H9 (cell line): ENCODE measurements around the gene MMP14. TPM values are rescaled to one million over a fixed set of nuclear protein-coding genes. Genes with fewer than 3 reads are reported as not detected.

Experiments used
- DNase-seq: peaks from one replicate; pipeline ENCODE4 v3.0.0-alpha.2; 2017
- H2AFZ ChIP-seq: one replicate; pipeline ENCODE4 v1.6.1; 2013; ENCODE audit warnings: mild to moderate bottlenecking, low read length, control low read depth, moderate library complexity
- H2AK5ac ChIP-seq: 2 replicates; pipeline ENCODE4 v1.6.1; 2013; ENCODE audit warnings: low read length, control low read depth, mixed read lengths; ENCODE audit not compliant: insufficient read length
- H2BK120ac ChIP-seq: one replicate; pipeline ENCODE4 v1.6.1; 2013; ENCODE audit warnings: low read depth, mild to moderate bottlenecking, low read length, control low read depth, inconsistent platforms; ENCODE audit not compliant: poor library complexity, severe bottlenecking
- H2BK12ac ChIP-seq: 2 replicates; pipeline ENCODE4 v1.6.1; 2013; ENCODE audit warnings: low read length, control low read depth, mixed read lengths, low read depth; ENCODE audit not compliant: insufficient read length
- H2BK15ac ChIP-seq: 2 replicates; pipeline ENCODE4 v1.6.1; 2013; ENCODE audit warnings: low read depth, low read length, control low read depth
- H2BK20ac ChIP-seq: one replicate; pipeline ENCODE4 v1.6.1; 2013; ENCODE audit warnings: low read depth, mild to moderate bottlenecking, low read length, control low read depth, inconsistent platforms; ENCODE audit not compliant: poor library complexity, severe bottlenecking
- H2BK5ac ChIP-seq: 2 replicates; pipeline ENCODE4 v1.6.1; 2013; ENCODE audit warnings: low read length, control low read depth, mixed read lengths; ENCODE audit not compliant: insufficient read length
- H3K14ac ChIP-seq: 2 replicates; pipeline ENCODE4 v1.6.1; 2013; ENCODE audit warnings: low read length, control low read depth; ENCODE audit not compliant: insufficient read depth
- H3K18ac ChIP-seq: 2 replicates; pipeline ENCODE4 v1.6.1; 2013; ENCODE audit warnings: low read depth, mild to moderate bottlenecking, mixed read lengths, low read length, control low read depth; ENCODE audit not compliant: insufficient read length
- H3K23ac ChIP-seq: 2 replicates; pipeline ENCODE4 v1.6.1; 2013; ENCODE audit warnings: low read length, control low read depth, mixed read lengths, low read depth; ENCODE audit not compliant: insufficient read length
- H3K23me2 ChIP-seq: 2 replicates; pipeline ENCODE4 v1.6.1; 2013; ENCODE audit warnings: low read depth, mild to moderate bottlenecking, mixed read lengths, low read length, control low read depth; ENCODE audit not compliant: insufficient read length, poor library complexity, severe bottlenecking
- H3K27ac ChIP-seq: 2 replicates; pipeline ENCODE4 v1.5.1; 2013; ENCODE audit warnings: low read length, control low read depth, mixed read lengths, low read depth; ENCODE audit not compliant: insufficient read length
- H3K27me3 ChIP-seq: 2 replicates; pipeline ENCODE4 v1.6.1; 2013; ENCODE audit warnings: low read length, control low read depth, inconsistent platforms; ENCODE audit not compliant: insufficient read depth
- H3K4ac ChIP-seq: 2 replicates; pipeline ENCODE4 v1.6.1; 2013; ENCODE audit warnings: low read depth, mild to moderate bottlenecking, control low read depth, inconsistent platforms, low read length, moderate library complexity
- H3K4me1 ChIP-seq: 2 replicates; pipeline ENCODE4 v1.6.1; 2013; ENCODE audit warnings: low read length, control low read depth, inconsistent platforms; ENCODE audit not compliant: insufficient read depth
- H3K4me2 ChIP-seq: 2 replicates; pipeline ENCODE4 v1.6.1; 2013; ENCODE audit warnings: low read length, control low read depth, mixed read lengths; ENCODE audit not compliant: insufficient read length, insufficient read depth
- H3K56ac ChIP-seq: 2 replicates; pipeline ENCODE4 v1.6.1; 2013; ENCODE audit warnings: low read depth, mild to moderate bottlenecking, mixed read lengths, low read length, control low read depth; ENCODE audit not compliant: insufficient read length
- H3K79me1 ChIP-seq: 2 replicates; pipeline ENCODE4 v1.6.1; 2013; ENCODE audit warnings: low read depth, mild to moderate bottlenecking, moderate library complexity, low read length, control low read depth, inconsistent platforms; ENCODE audit not compliant: insufficient read depth, poor library complexity, severe bottlenecking
- H3K79me2 ChIP-seq: 2 replicates; pipeline ENCODE4 v1.6.1; 2013; ENCODE audit warnings: low read length, control low read depth, inconsistent platforms; ENCODE audit not compliant: insufficient read depth
- H3K9ac ChIP-seq: 2 replicates; pipeline ENCODE4 v1.6.1; 2013; ENCODE audit warnings: low read length, control low read depth, mixed read lengths; ENCODE audit not compliant: insufficient read length; ENCODE audit errors: extremely low read depth
- H3K9me3 ChIP-seq: one replicate; pipeline ENCODE4 v1.6.1; 2013; ENCODE audit warnings: low read depth, low read length, inconsistent platforms; ENCODE audit not compliant: control insufficient read depth
- H3T11ph ChIP-seq: one replicate; pipeline ENCODE4 v1.6.1; 2013; ENCODE audit warnings: mild to moderate bottlenecking, low read length, control low read depth, inconsistent platforms
- H4K20me1 ChIP-seq: one replicate; pipeline ENCODE4 v1.6.1; 2013; ENCODE audit not compliant: control insufficient read depth, insufficient read length, insufficient read depth
- H4K5ac ChIP-seq: 2 replicates; pipeline ENCODE4 v1.6.1; 2013; ENCODE audit warnings: low read depth, mild to moderate bottlenecking, mixed read lengths, low read length, control low read depth; ENCODE audit not compliant: insufficient read length
- H4K8ac ChIP-seq: replicated peaks from 2 replicates; pipeline ENCODE4 v1.6.1; 2013; ENCODE audit warnings: low read length, control low read depth, mixed read lengths, low read depth; ENCODE audit not compliant: insufficient read length
- H4K91ac ChIP-seq: 2 replicates; pipeline ENCODE4 v1.6.1; 2013; ENCODE audit warnings: low read depth, mild to moderate bottlenecking, moderate library complexity, mixed read lengths, low read length, control low read depth; ENCODE audit not compliant: insufficient read length
- H3K27ac Mint-ChIP-seq, 3 experiments: 2 replicates in 2 of 3; 3 replicates in 1 of 3; pipeline ENCODE4 v1.8.0; 2020 to 2021; ENCODE audit warnings: mixed read lengths in 3 of 3, mild to moderate bottlenecking in 1 of 3, moderate library complexity in 1 of 3
- H3K27me3 Mint-ChIP-seq: 2 replicates; pipeline ENCODE4 v1.8.0; 2021; ENCODE audit warnings: low read depth, mild to moderate bottlenecking, moderate library complexity, mixed read lengths
- H3K36me3 Mint-ChIP-seq, 3 experiments: 2 replicates in 2 of 3; 3 replicates in 1 of 3; pipeline ENCODE4 v1.8.0; 2020 to 2021; ENCODE audit warnings: low read depth in 3 of 3, mixed read lengths in 3 of 3; ENCODE audit not compliant: insufficient read depth in 1 of 3
- H3K4me1 Mint-ChIP-seq, 2 experiments: 2 replicates each; pipeline ENCODE4 v1.8.0; 2020; ENCODE audit warnings: mixed read lengths in 2 of 2
- H3K4me3 Mint-ChIP-seq, 2 experiments: 2 replicates in 1 of 2; 3 replicates in 1 of 2; pipeline ENCODE4 v1.8.0; 2020 to 2021; ENCODE audit warnings: mild to moderate bottlenecking in 2 of 2, mixed read lengths in 2 of 2, moderate library complexity in 1 of 2
- H3K9me3 Mint-ChIP-seq, 2 experiments: 2 replicates in 1 of 2; 3 replicates in 1 of 2; pipeline ENCODE4 v1.8.0; 2020; ENCODE audit warnings: mild to moderate bottlenecking in 2 of 2, mixed read lengths in 2 of 2, moderate library complexity in 1 of 2
- CTCF ChIP-seq: fragments of 200-600 bp; sonication (generic); conservative IDR thresholded peaks from 3 replicates; pipeline ENCODE4 v1.8.0; 2021; ENCODE audit warnings: antibody characterized with exemption, mild to moderate bottlenecking
- WGBS: extraction: QIAGEN DNeasy Blood & Tissue Kit; methylation state at CpG from one replicate; pipeline ENCODE4 v1.1.7; 2013; ENCODE audit warnings: missing lambda C conversion rate, low lambda C conversion rate, mixed read lengths; ENCODE audit not compliant: insufficient read length; ENCODE audit errors: extremely low coverage; 5-methylcytosine and 5-hydroxymethylcytosine counted together
- total RNA-seq: library from RNA; stranded (reverse); gene quantifications from 2 replicates; pipeline ENCODE4 v1.2.1, GENCODE V29; 2021

The MMP14 gene
- total RNA-seq, 1 experiment from 2014 or later, result 56.5 TPM

GRCh38 chr14:22844221-22845102 lies 8.1 kb downstream of the MMP14 start:
- Mint-ChIP-seq H3K36me3 (peaks cover 17 to 61% (median 50%) of the 10 kb centered on the region in 3 experiments), H3K9me3 (no peaks in the 10 kb centered on the region), H3K4me3 (no peak overlapping the region), H3K27me3 (no peaks in the 10 kb centered on the region), H3K27ac (peak overlapping the region in 1 of 3 experiments; percentile 77; a peak in 1 of 7 replicates), H3K4me1 (peaks cover 23 to 27% of the 10 kb centered on the region in 2 experiments)
- Histone ChIP-seq H2BK12ac (no peak overlapping the region), H4K8ac (no peak overlapping the region), H4K20me1 (no peaks in the 10 kb centered on the region), H3K9ac (no peak overlapping the region), H3K56ac (no peak overlapping the region), H3K14ac (no peak overlapping the region), H3K9me3 (no peaks in the 10 kb centered on the region), H3K27me3 (no peaks in the 10 kb centered on the region), H3K79me2 (no peaks in the 10 kb centered on the region), H3K4ac (no peak overlapping the region), H3K4me1 (peaks cover 3% of the 10 kb centered on the region; the same call in 1 of the 2 replicates), H3K23ac (no peak overlapping the region), H2AK5ac (no peak overlapping the region), H3K18ac (no peak overlapping the region), H3K79me1 (no peaks in the 10 kb centered on the region), H2BK5ac (no peak overlapping the region), H4K5ac (no peak overlapping the region), H2BK120ac (no peak overlapping the region), H2BK15ac (no peak overlapping the region), H3K27ac (no peak overlapping the region), H2BK20ac (no peak overlapping the region), H3K23me2 (no peaks in the 10 kb centered on the region), H2AFZ (no peak overlapping the region), H3T11ph (no peak overlapping the region), H3K4me2 (no peak overlapping the region), H4K91ac (no peak overlapping the region)
- no peak for DNase-seq
- TF ChIP-seq CTCF, result no peak
- no CpG with 5 or more reads among the region's 22 CpGs for WGBS
